CD4-positive, alpha-beta T cell treated with Interleukin-17A for 1 hour (primary cell): ENCODE results near the gene SPTBN5.
A peak's percentile ranks its signal among the peaks of the same experiment; 100 is the strongest.

Source experiments
- DNase-seq: peaks from one replicate; pipeline ENCODE4 v3.0.0-alpha.2; 2020

SPTBN5 gene

DNA sequence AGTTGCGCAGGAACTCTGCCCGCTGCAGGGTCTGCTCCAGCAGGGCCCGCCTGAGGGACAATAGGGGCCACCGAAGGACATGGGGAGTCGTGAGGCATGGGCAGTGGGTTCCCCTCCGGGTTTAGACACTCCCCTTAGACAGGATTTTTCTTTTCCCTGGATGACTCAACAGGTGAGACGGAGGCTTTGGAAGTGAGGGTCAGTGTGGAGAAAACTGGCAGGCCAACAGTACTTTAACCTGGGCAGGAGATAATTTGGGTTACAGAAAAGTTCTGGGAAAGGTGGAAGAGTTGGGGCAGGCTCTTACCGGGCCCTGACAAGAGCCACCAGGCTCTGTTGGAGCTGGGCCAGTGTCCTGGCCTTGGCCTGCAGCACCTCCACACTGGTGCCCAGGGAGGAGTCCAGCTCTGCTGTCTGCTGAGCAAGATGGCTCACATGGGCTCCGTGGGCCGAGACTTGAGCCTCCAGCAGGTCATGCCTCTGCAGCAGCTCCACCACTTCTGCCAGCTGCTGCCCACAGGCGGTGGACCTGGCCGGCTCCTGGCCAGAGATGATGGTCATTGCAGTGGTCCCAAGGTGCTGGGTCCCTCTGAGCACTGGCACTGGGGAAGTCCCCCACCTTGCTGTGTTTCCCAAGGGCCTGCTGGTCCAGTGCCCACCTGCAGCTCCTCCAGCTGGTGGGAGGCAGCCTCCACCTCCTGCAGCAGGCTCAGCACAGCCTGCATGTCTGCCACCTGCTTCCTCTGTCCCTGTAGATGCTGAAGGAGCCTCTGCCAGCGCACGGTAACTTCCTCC is 11.0 kb downstream of the SPTBN5 start:
- no peak for DNase-seq

DNA sequence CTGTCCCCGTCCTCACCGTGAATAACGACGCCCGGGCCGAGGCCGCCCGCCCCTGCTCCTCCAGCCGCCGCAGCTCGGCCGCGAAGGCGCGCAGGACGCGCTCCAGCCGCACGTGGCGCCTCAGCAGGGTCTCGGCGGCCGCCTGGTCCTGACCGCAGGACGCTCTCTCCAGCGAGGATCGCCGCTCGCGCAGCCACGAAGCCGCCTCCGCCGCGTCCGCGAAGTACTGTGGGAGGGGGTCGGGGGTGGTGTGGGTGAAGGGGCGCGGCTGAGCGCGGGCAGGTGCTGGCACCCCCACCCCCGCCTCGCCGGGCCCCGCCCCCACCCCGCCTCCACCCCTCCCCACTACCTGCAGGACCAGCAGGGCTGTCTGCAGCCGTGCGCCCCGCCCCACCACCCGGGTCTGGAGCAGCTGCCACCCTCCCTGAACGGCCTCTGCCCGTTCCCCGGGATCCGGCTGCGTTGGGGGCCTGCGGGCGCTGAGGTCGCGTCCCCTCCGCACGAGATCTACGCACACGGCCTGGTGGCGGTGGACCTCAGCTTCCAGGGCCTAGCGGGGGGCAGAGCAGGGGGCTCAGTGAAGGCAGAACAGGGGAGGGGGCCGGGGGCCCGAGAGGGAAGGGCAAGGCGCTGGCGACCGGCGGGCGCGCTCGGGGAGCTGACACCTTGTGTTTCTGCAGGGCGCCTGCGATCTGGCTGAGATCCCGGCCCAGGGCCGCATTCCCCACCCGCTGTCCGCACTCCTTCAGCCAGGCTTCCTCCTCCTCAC is 11.7 kb downstream of the SPTBN5 start:
- DNase-seq = no peak

- DNase-seq = no peak
Measured at GRCh38 chr15:41881550-41881919, 12.3 kb downstream of the SPTBN5 start.

- no peak for DNase-seq
Measured at GRCh38 chr15:41881086-41881485, 12.8 kb downstream of the SPTBN5 start.

- DNase-seq = no peak
Measured at GRCh38 chr15:41880156-41880877, 13.5 kb downstream of the SPTBN5 start.

DNA sequence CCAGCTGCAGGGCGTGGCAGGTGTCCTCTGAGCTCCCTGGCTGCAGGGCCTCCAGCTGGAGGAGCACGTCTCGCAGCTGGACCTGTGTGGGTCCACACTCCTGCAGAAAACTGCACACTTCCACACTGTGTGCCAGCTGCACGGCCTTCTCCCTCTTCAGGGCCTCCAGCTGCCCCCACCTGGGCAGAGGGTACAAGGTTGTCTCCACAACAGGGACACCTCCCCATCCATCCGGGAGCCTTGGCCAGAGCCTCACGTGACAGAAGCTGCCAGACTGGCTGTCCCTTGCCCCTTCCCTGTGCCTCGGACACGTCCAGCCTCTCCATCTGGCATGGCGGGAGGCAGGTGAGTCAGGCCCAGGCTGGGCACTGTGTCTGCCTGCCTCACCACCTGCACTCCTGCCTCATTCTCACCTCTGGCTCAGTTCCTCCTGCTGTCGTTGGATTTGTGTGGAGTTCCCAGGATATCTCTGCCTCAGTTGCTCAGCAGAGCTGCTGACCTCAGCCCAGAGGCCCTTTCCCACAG is 14.5 kb downstream of the SPTBN5 start:
- no peak for DNase-seq

- no peak for DNase-seq
Measured at GRCh38 chr15:41878355-41878699, 15.5 kb downstream of the SPTBN5 start.

DNA sequence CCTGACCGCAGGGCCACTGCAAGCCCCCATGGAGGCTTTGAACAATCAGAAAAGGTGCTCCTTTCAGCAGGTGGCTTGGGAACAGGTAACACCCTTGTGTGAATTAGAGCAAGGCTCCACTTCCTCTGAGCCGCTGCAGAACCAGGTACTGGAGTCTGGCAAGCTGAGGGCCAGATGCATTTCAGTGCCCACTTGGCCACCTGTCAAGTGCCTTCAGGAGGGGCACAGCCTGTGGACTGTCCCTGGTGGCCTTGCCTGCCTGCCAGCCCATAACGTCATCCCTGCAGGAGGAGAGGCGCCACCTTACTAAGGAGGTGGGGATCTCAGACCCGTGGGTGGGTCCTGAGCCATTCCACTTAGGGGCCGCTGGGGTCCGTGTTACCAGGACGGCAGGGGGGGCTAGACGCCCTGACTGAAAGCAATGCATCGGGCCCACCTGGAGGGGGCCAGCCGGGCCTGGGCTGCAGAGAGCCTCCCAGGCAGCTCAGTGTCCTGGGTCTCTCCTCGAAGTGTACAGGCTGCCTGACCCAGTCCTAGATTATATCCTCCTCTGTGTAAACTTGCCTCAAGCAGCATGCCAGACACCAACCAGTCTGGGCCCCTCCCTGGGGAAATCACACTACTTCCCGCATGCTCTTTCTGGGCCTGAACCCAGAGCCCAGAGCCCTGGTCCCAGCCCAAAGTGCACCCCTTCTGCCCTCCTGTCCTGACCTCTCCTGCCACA is 16.1 kb downstream of the SPTBN5 start:
- DNase-seq = no peak

- no peak for DNase-seq
Measured at GRCh38 chr15:41876689-41877088, 17.2 kb downstream of the SPTBN5 start.

DNA sequence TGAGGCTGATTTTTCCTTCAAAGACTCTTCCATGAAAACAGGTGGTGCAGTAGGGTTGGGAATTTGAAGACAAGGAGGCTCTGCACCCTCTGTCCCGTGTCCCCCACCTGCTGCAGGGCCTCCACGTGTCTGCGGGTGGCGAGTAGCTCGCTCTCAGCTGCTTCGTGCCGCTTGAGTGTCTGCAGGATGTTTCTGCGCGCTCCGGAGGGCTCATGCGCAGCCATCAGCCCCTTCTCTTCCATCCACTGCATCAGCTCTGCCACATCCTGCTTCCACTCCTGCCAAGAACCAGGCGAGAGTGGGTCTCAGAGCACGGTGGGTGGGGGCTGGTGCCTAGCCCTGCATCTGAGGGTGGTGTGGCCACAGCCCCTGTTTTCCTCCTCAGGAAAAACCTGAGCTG is 17.8 kb downstream of the SPTBN5 start:
- no peak for DNase-seq

DNA sequence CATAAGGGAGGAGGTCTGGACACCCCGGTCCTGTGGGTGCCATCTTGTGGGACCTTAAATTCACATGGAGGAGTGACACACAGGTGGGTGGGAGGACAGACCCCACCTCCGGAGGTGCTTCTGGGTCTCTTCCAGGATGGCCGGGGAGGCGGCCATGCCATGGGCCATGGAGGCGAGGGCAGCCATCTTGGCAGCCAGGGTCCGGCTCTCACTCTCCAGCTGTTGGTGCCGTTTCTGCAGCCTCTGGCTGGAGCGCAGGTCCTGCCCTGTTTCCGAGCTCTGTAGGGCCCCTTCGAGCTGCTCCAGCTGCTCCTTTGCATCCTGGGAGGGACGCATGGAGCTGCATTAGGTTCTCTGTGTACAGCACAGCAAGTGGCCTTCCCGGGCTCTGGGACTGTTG is 19.1 kb downstream of the SPTBN5 start:
- no peak for DNase-seq

DNA sequence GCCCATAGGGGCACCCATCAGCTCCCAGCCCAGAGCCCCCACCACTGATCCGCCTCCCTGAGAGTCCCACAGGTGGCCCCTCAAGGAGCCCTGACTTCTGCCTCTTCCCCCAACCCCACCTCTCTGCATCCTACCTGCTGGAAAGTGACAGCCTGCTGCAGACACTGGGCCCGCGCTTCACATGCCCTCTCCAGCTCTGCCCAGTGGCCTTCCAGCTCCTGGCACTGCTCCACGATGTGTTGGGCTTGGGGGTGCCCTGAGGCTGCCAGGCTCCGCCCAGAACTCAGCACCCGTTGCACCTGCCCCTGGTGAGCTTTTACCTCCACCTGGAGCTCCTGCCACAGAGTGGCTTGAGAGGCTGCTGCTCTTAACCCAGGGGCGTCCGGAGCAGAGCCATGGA is 20.1 kb downstream of the SPTBN5 start:
- DNase-seq = no peak

DNA sequence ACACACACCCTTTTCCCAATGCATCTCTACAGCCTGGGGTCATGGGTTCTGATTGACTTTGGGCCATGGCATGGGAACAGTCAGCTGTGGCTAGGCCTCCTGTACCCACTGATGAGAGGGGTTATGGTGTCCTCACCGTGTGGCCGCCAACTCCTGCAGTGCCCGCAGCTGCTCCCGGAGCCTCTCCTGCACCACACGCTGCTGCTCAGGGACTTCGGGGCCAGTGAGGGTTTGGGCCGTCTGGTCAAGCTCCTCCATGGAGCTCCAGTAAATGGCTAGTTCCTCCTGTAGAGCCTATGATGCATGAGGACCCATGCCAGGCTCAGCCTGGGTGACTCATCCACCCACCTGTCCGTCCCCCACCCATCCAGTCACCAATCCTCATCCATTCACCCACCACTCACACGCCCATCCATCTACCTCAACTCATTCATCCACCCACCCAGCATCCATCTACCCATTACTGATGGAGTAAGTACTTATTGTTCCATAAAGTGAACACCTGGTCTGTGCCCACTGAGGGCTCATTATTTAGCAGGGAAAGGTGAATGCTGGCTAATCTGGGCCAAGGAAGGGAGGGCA is 21.6 kb downstream of the SPTBN5 start:
- no peak for DNase-seq

GRCh38 chr15:41871175-41871905 is 22.5 kb downstream of the SPTBN5 start:
- no peak for DNase-seq

- DNase-seq = peak; percentile 64
Measured at GRCh38 chr15:41870689-41871081, 23.2 kb downstream of the SPTBN5 start.

GRCh38 chr15:41869770-41870688 is 23.8 kb downstream of the SPTBN5 start:
- DNase-seq = no peak

GRCh38 chr15:41868321-41868720 is 25.5 kb downstream of the SPTBN5 start:
- no peak for DNase-seq

GRCh38 chr15:41866872-41867579 is 26.8 kb downstream of the SPTBN5 start:
- DNase-seq = no peak

- no peak for DNase-seq
Measured at GRCh38 chr15:41866263-41866703, 27.6 kb downstream of the SPTBN5 start.

DNA sequence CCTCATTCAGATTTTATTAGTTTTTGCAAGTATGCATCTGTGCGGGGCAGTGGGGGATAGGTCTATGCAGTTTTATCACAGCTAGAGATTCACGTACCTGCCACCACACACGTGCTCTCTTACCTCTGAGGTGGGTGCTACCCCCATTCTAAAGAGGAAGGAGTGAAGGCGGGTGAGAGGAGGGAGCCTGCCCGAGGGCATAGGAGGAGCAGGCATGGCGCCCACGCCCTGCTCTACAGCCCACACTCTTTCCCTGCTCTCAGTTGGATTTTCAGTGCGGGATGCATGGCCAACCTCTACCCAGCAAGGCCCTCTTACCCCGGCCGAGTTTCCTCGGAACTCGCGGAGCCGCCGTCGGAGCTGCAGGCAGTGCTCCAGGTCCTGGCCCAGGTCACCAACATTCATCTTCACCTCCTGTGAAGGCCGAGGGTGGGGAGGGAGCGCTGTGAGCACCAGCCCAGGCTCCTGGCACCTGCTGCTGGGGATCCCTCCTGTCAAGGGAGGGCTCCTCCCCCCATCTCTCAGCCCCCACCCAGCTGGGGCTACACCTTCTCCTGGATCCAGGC is 28.3 kb downstream of the SPTBN5 start:
- no peak for DNase-seq
